Fibroblast of pulmonary artery (primary cell): ENCODE results near the gene CDSN.
A peak's percentile ranks its signal among the peaks of the same experiment; 100 is the strongest.

Experiments
- DNase-seq: peaks from one replicate; pipeline ENCODE4 v3.0.0-alpha.2; 2010; ENCODE audit warnings: low read depth
- H3K4me3 ChIP-seq: replicated peaks from 2 replicates; pipeline ENCODE4 v1.5.1; 2011; ENCODE audit warnings: low read depth, mild to moderate bottlenecking, control low read depth, low read length, moderate library complexity
- TF ChIP-seq, protein P1 (sequence below): IDR thresholded peaks from 2 replicates; pipeline ENCODE4 v1.5.1; 2011; ENCODE audit warnings: mild to moderate bottlenecking, control low read depth, low read length, inconsistent platforms; ENCODE audit errors: missing control alignments

The CDSN gene

DNA sequence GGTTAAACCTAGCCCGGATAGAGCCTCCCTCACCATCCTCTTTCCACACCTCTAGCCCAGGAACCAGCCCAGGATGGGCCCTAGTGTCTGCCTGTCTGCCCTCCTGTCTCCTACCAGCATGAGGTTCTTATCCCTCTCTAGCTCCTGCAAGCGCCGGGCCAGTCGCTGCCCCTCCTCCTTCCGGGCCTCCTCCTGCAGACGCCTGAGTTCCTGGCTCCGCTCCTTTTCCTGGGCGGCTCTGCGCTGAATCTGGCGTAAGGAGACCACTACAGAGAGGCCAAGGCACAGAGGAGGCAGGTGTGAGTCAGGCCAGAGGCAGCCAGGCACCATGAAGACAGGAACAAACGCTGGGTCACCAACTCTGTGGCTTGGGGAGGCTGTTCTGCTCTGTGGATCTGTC lies 22.9 kb upstream of the CDSN start:
- DNase-seq: peak; percentile 90
- H3K4me3 ChIP-seq: no peak overlapping the region
- TF ChIP-seq, protein P1, sequence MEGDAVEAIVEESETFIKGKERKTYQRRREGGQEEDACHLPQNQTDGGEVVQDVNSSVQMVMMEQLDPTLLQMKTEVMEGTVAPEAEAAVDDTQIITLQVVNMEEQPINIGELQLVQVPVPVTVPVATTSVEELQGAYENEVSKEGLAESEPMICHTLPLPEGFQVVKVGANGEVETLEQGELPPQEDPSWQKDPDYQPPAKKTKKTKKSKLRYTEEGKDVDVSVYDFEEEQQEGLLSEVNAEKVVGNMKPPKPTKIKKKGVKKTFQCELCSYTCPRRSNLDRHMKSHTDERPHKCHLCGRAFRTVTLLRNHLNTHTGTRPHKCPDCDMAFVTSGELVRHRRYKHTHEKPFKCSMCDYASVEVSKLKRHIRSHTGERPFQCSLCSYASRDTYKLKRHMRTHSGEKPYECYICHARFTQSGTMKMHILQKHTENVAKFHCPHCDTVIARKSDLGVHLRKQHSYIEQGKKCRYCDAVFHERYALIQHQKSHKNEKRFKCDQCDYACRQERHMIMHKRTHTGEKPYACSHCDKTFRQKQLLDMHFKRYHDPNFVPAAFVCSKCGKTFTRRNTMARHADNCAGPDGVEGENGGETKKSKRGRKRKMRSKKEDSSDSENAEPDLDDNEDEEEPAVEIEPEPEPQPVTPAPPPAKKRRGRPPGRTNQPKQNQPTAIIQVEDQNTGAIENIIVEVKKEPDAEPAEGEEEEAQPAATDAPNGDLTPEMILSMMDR: no peak

DNA sequence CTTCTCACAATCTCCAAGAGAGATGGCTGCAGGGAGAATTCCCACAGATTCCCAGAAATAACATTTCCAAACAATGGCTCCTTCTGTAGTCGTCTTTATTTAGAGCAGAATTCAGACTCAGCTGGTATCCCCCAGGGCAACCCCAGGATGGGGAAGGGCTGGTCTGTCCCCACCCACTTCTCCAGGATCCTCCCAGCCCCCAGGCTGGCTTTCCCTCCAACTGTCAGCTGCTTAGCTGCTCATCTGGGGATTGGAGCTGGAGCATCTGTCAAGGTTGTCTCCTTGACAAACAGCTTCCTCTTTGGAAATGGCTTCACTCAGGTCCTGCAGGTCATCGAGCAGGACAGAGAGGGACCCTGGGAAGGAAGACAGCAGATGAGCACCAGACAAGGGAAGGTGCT lies 22.1 kb upstream of the CDSN start:
- no peak for DNase-seq
- TF ChIP-seq, protein P1: no peak
- H3K4me3 ChIP-seq: no peak overlapping the region

DNA sequence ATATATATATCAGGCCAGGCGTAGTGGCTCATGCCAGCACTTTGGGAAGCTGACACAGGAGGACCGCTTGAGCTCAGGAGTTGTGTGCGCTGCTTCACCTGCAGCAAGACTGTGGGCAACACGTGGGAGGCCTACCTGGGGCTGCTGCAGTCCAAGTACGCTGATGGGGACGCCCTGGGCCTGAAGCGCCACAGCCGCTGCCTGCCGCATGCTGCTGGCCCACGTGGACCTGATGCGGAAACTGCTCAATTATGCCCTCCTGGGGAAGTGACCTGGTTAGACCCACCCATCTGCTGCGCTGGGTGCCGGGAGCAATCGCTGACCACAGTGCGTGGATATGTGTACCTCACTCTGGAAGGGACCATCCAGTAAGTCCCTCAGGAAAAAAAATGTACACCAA lies 20.4 kb upstream of the CDSN start:
- DNase-seq: no peak
- TF ChIP-seq, protein P1: no peak
- H3K4me3 ChIP-seq: no peak overlapping the region

DNA sequence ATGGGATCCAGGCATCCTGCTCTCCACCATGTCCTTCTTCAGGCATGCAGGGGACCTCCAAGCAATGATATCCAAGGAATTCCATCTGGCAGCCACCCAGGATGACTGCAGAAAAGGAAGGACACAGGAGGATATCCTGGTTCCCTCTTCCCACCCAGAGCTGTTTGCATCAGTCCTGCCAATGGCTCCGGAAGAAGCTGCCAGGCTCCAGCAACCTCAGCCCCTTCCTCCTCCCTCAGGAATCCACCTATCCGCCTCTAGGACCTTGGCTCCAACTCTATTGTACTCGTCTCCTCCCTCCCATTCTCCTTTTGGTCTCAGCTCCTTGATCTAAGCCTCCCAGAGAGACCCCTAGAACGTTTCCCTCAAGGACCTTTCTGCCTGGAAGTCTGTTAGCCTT lies 19.4 kb upstream of the CDSN start:
- H3K4me3 ChIP-seq: no peak overlapping the region
- TF ChIP-seq, protein P1: no peak
- DNase-seq: peak; percentile 73

DNA sequence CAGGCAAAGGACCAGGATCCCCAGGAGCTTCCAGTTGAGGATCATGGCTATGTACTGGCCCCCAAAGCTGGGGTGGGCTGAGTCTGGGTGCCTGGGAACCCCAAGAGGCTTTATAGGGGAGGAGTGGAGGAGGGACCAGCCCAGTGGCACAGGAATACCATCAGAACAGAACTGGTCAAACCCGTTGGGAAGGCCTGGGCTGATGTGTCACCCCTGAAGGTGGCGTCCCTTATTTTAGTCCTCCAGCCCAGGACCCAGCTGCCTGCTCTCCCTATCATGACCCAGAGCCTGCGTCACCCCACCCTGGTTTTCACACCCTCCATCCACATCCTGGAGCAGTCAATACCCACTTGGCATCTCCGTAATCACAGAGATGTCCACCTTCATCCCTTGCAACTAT lies 18.7 kb upstream of the CDSN start, which contains the start of gene PSORS1C2:
Gene PSORS1C2, minus strand, starts transcription at position 85 of the 400 bp plus-strand sequence. Its CDS starts 40 bp downstream, at position 45.
- TF ChIP-seq, protein P1: no peak
- no peak within 1 kb of the TSS for H3K4me3 ChIP-seq
- DNase-seq: no peak

DNA sequence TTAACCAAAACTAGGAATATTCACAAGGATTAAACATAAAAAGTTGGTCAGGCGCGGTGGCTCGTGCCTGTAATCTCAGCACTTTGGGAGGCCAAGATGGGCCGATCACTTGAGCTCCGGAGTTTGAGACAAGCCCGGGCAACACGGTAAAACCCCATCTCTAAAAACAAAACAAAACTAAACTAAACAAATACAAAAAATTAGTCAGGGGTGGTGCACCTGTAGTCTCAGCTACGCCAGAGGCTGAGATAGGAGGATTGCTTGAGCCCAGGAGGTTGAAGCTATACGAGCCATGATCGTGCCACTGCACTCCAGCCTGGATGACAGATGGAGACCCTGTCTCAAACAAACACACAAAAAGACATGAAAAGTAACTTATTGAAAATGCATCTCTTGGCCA lies 15.5 kb upstream of the CDSN start:
- no peak for DNase-seq
- H3K4me3 ChIP-seq: no peak overlapping the region
- TF ChIP-seq, protein P1: no peak

DNA sequence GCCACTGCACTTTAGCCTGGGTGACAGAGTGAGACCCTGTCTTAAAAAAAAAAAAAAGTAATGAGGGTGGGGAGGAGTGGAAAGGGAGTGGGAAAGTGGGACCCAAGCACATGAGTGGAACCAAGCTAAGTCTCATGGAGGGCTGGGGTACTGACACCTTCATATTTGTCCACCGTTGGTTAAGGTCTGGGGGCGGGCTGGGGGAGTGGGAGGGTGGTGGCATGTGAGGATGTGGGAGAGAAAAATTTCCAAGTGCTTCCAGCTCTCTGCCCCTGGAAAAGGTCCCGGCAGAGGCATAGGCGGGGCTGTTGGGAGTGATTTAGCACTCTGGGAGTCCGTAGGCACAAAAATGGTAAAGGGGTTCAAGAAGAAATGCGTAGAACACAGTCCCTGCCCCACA lies 12.6 kb upstream of the CDSN start:
- no peak overlapping the region for H3K4me3 ChIP-seq
- TF ChIP-seq, protein P1: no peak
- DNase-seq: no peak
